ENCODE data around the gene CPSF4L. TPM values are rescaled to one million over a fixed set of nuclear protein-coding genes. Genes with fewer than 3 reads are reported as not detected.
A peak's percentile ranks its signal among the peaks of the same experiment; 100 is the strongest.

Gene CPSF4L
- total RNA-seq, 1 donor from 2014 or later: not detected

- Histone ChIP-seq H3K27ac (no peak overlapping the region), H3K4me2 (no peak overlapping the region), H3K9ac (no peak overlapping the region), H4K20me1 (ENCODE audit: low read depth) (peaks cover 21% of the 10 kb centered on the region), H3K9me3 (ENCODE audit: low read depth) (no peaks in the 10 kb centered on the region), H3F3A (ENCODE audit: low read depth) (peaks cover 12% of the 10 kb centered on the region), H3K4me3 (no peak overlapping the region), H3K79me2 (ENCODE audit: low read depth) (peaks cover 5% of the 10 kb centered on the region), H2AFZ (replicated peaks) (no peak overlapping the region), H3K27me3 (no peaks in the 10 kb centered on the region), H3K4me1 (peaks cover 21% of the 10 kb centered on the region), H3K36me3 (no peaks in the 10 kb centered on the region)
- H3K36me3 Mint-ChIP-seq: peaks cover 2% of the 10 kb centered on the region
- DNase-seq (ENCODE audit: low spot score): no peak
- peaks cover 3% of the 10 kb centered on the region for H3K27me3 Mint-ChIP-seq (ENCODE audit: insufficient read depth, low read depth)
- H3K9me3 Mint-ChIP-seq: no peaks in the 10 kb centered on the region
- no peak for TF ChIP-seq EZH2phosphoT487 (IDR thresholded peaks at IDR 0.05)
- no peak overlapping the region for H3K4me3 Mint-ChIP-seq
- no peak overlapping the region for H3K27ac Mint-ChIP-seq
- H3K4me1 Mint-ChIP-seq: peaks cover 38% of the 10 kb centered on the region
Measured at GRCh38 chr17:73280191-73280590, 18.5 kb upstream of the CPSF4L start.

GRCh38 chr17:73279704-73280103 is 18.0 kb upstream of the CPSF4L start:
- Histone ChIP-seq H3F3A (ENCODE audit: low read depth) (peaks cover 9% of the 10 kb centered on the region), H3K79me2 (ENCODE audit: low read depth) (peaks cover 5% of the 10 kb centered on the region), H3K27ac (no peak overlapping the region), H3K4me3 (no peak overlapping the region), H3K9ac (no peak overlapping the region), H3K4me1 (peaks cover 16% of the 10 kb centered on the region), H3K27me3 (no peaks in the 10 kb centered on the region), H2AFZ (replicated peaks) (no peak overlapping the region), H3K9me3 (ENCODE audit: low read depth) (no peaks in the 10 kb centered on the region), H3K4me2 (no peak overlapping the region), H4K20me1 (ENCODE audit: low read depth) (peaks cover 16% of the 10 kb centered on the region), H3K36me3 (no peaks in the 10 kb centered on the region)
- Mint-ChIP-seq H3K4me3 (no peak overlapping the region), H3K9me3 (no peaks in the 10 kb centered on the region), H3K4me1 (peaks cover 35% of the 10 kb centered on the region), H3K27ac (no peak overlapping the region), H3K27me3 (ENCODE audit: insufficient read depth, low read depth) (peaks cover 3% of the 10 kb centered on the region), H3K36me3 (peaks cover 2% of the 10 kb centered on the region)
- no peak for DNase-seq (ENCODE audit: low spot score)
- no peak for TF ChIP-seq CTCF (IDR thresholded peaks at IDR 0.05)
- no peak for TF ChIP-seq EZH2phosphoT487 (IDR thresholded peaks at IDR 0.05)
- no peak for TF ChIP-seq EZH2 (IDR thresholded peaks at IDR 0.05)

GRCh38 chr17:73278465-73279453 is 17.1 kb upstream of the CPSF4L start:
- Histone ChIP-seq H3K9me3 (ENCODE audit: low read depth) (no peaks in the 10 kb centered on the region), H3F3A (ENCODE audit: low read depth) (no peaks in the 10 kb centered on the region), H3K4me1 (peaks cover 7% of the 10 kb centered on the region), H3K4me3 (no peak overlapping the region), H2AFZ (replicated peaks) (no peak overlapping the region), H3K4me2 (no peak overlapping the region), H3K79me2 (ENCODE audit: low read depth) (peaks cover 5% of the 10 kb centered on the region), H3K36me3 (no peaks in the 10 kb centered on the region), H4K20me1 (ENCODE audit: low read depth) (peaks cover 6% of the 10 kb centered on the region), H3K9ac (no peak overlapping the region), H3K27ac (no peak overlapping the region), H3K27me3 (no peaks in the 10 kb centered on the region)
- Mint-ChIP-seq H3K4me3 (peak overlapping the region; percentile 31), H3K27ac (peak overlapping the region; percentile 8), H3K9me3 (no peaks in the 10 kb centered on the region), H3K4me1 (peaks cover 26% of the 10 kb centered on the region), H3K36me3 (no peaks in the 10 kb centered on the region), H3K27me3 (ENCODE audit: insufficient read depth, low read depth) (peaks cover 3% of the 10 kb centered on the region)
- no peak for DNase-seq (ENCODE audit: low spot score)
- TF ChIP-seq EZH2 (IDR thresholded peaks at IDR 0.05): no peak
- no peak for TF ChIP-seq CTCF (IDR thresholded peaks at IDR 0.05)
- no peak for TF ChIP-seq EZH2phosphoT487 (IDR thresholded peaks at IDR 0.05)

GRCh38 chr17:73278049-73278464 is 16.4 kb upstream of the CPSF4L start:
- H3K9ac ChIP-seq: no peak overlapping the region
- no peaks in the 10 kb centered on the region for H3K36me3 Mint-ChIP-seq
- no peak overlapping the region for H3K4me3 ChIP-seq
- no peaks in the 10 kb centered on the region for H3K9me3 Mint-ChIP-seq
- TF ChIP-seq CTCF (IDR thresholded peaks at IDR 0.05): no peak
- no peak for TF ChIP-seq EZH2phosphoT487 (IDR thresholded peaks at IDR 0.05)
- no peak for TF ChIP-seq EZH2 (IDR thresholded peaks at IDR 0.05)
- no peak overlapping the region for H3K27ac Mint-ChIP-seq
- peaks cover 3% of the 10 kb centered on the region for H3K27me3 Mint-ChIP-seq (ENCODE audit: insufficient read depth, low read depth)
- no peaks in the 10 kb centered on the region for H3F3A ChIP-seq (ENCODE audit: low read depth)
- H3K4me2 ChIP-seq: no peak overlapping the region
- no peak for DNase-seq (ENCODE audit: low spot score)
- peaks cover under 1% of the 10 kb centered on the region for H4K20me1 ChIP-seq (ENCODE audit: low read depth)
- no peaks in the 10 kb centered on the region for H3K79me2 ChIP-seq (ENCODE audit: low read depth)
- no peaks in the 10 kb centered on the region for H3K9me3 ChIP-seq (ENCODE audit: low read depth)
- H3K4me1 ChIP-seq: no peaks in the 10 kb centered on the region
- H3K4me1 Mint-ChIP-seq: peaks cover 19% of the 10 kb centered on the region
- H2AFZ ChIP-seq (replicated peaks): no peak overlapping the region
- H3K27me3 ChIP-seq: no peaks in the 10 kb centered on the region
- H3K4me3 Mint-ChIP-seq: no peak overlapping the region
- no peaks in the 10 kb centered on the region for H3K36me3 ChIP-seq
- H3K27ac ChIP-seq: no peak overlapping the region

Measured in neural progenitor cell (in vitro differentiated cells).